SU-DHL-6 (cell line): ENCODE results near the gene LYZ.

Experiments used
- H2AFZ ChIP-seq: fragments of 200-600 bp; sonication (generic); 2 replicates; pipeline ENCODE4 v1.6.1; 2014; ENCODE audit warnings: low read depth, mild to moderate bottlenecking, moderate library complexity, mixed read lengths, antibody characterized with exemption, low read length; ENCODE audit not compliant: severe bottlenecking
- H3F3A ChIP-seq: fragments of 200-600 bp; shearing (Covaris generic); 2 replicates; pipeline ENCODE4 v1.6.0; 2016; ENCODE audit warnings: antibody characterized with exemption, mild to moderate bottlenecking; ENCODE audit not compliant: insufficient read depth
- H3K27ac ChIP-seq: fragments of 200-600 bp; sonication (generic); 2 replicates; pipeline ENCODE4 v1.5.1; 2016; ENCODE audit warnings: low read depth, mild to moderate bottlenecking, low read length, moderate library complexity, mixed read lengths
- H3K27me3 ChIP-seq: fragments of 200-600 bp; sonication (generic), shearing (Covaris generic); 2 replicates; pipeline ENCODE4 v1.6.0; 2014; ENCODE audit warnings: mild to moderate bottlenecking, low read length
- H3K36me3 ChIP-seq: fragments of 200-600 bp; sonication (generic); 2 replicates; pipeline ENCODE4 v1.6.1; 2014; ENCODE audit warnings: mild to moderate bottlenecking, low read length, mixed read lengths
- H3K4me2 ChIP-seq: fragments of 300-600, 200-600 bp; shearing (Covaris generic), sonication (generic); 2 replicates; pipeline ENCODE4 v1.6.0; 2014; ENCODE audit warnings: low read length, low read depth, mild to moderate bottlenecking; ENCODE audit not compliant: poor library complexity, severe bottlenecking
- H3K4me3 ChIP-seq: fragments of 200-600 bp; sonication (generic); 2 replicates; pipeline ENCODE4 v1.5.1; 2014; ENCODE audit warnings: antibody characterized with exemption, low read length, mild to moderate bottlenecking, mixed read lengths; ENCODE audit not compliant: insufficient read depth, poor library complexity, severe bottlenecking
- H3K79me2 ChIP-seq: fragments of 200-600 bp; sonication (generic); 2 replicates; pipeline ENCODE4 v1.6.1; 2014; ENCODE audit warnings: mild to moderate bottlenecking, low read length, moderate library complexity; ENCODE audit not compliant: insufficient read depth
- H3K9ac ChIP-seq: fragments of 200-600 bp; sonication (generic); 2 replicates; pipeline ENCODE4 v1.7.0; 2014; ENCODE audit warnings: mild to moderate bottlenecking, low read length
- H3K9me2 ChIP-seq: fragments of 200-600 bp; sonication (generic); replicated peaks from 2 replicates; pipeline ENCODE4 v1.6.1; 2014; ENCODE audit warnings: low read length; ENCODE audit not compliant: insufficient read depth
- H3K9me3 ChIP-seq: fragments of 200-600 bp; sonication (generic); 2 replicates; pipeline ENCODE4 v1.6.1; 2014; ENCODE audit warnings: low read length, mixed read lengths; ENCODE audit not compliant: insufficient read depth
- H4K20me1 ChIP-seq: fragments of 200-600 bp; sonication (generic); 2 replicates; pipeline ENCODE4 v1.6.1; 2014; ENCODE audit warnings: low read depth, mild to moderate bottlenecking, antibody characterized with exemption, low read length, moderate library complexity, mixed read lengths
- CTCF ChIP-seq: fragments of 200-600 bp; sonication (generic); IDR thresholded peaks from one replicate; pipeline ENCODE4 v1.5.1; 2017; ENCODE audit warnings: antibody characterized with exemption, mild to moderate bottlenecking, low read length, moderate library complexity; ENCODE audit not compliant: insufficient read depth, poor library complexity, severe bottlenecking
- EZH2phosphoT487 ChIP-seq: fragments of 200-600 bp; sonication (generic), shearing (Covaris generic); conservative IDR thresholded peaks from 2 replicates; pipeline ENCODE4 v1.6.1; 2018; ENCODE audit warnings: mild to moderate bottlenecking, antibody characterized with exemption, low read length, moderate library complexity, mixed read lengths

The LYZ gene

DNA sequence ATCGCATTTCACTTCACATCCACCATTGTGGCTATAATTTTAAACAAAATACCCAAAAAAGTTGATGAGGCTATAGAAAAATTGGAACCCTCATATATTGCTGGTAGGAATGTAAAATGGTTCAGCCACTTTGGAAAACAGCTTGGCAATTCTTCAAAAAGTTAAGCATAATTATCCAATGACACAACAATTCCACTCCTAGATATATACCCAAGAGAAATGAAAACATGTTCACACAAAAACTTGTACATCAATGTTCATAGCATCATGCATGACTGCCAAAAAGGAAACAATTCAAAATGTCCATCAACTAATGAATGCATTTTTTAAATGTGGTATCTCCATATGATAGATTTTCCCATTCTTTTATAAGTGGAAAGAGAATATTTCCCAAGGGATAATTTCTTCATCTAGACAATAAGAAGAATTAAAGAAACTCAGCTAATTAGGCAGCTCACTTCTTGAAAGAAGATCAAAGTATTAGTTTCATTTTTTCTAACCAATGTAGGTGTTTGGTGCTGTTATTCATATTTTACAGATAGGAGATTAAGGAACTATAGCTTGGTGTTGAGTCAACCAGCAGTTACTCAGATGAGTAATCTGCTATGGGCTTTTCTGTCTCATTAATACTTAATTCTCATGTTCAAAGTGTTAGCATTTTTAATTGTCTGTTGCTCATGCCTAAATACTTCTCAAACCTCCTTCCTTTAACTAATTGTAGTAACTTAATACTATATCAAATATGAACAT, 44.2 kb downstream of the LYZ start:
- Histone ChIP-seq H2AFZ (no peak overlapping the region), H3K9me2 (no peaks in the 10 kb centered on the region), H3K9me3 (peaks cover 6% of the 10 kb centered on the region; the same call in 1 of the 2 replicates), H3K27me3 (no peaks in the 10 kb centered on the region), H3K36me3 (peaks cover 54% of the 10 kb centered on the region), H3K4me2 (no peak overlapping the region), H3K9ac (no peak overlapping the region), H3F3A (peaks cover 7% of the 10 kb centered on the region; the same call in 1 of the 2 replicates), H3K27ac (no peak overlapping the region), H3K4me3 (no peak overlapping the region), H4K20me1 (peaks cover 3% of the 10 kb centered on the region; the same call in 1 of the 2 replicates), H3K79me2 (peaks cover 9% of the 10 kb centered on the region)
- TF ChIP-seq CTCF (no peak), EZH2phosphoT487 (no peak)

DNA sequence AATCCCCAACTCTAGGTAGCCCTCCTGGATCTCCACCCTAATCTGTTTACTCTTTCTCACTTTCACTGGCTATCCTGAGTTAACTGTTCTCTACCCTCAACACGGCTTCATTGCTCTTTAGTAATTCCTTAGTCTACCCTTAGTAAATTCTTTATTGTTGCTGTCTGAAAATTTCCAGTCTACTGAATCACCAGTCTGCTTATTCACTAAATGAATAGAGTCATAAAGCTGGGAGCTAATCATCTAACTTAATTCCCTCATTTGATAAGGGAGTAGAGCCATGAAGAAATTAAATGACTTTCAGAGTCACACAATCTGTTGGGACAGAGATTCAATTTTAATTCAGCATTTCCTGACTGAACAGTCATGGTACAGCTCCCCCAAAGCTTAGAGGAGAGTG, 47.9 kb downstream of the LYZ start:
- Histone ChIP-seq H3K9ac (no peak overlapping the region), H3K27ac (no peak overlapping the region), H3K27me3 (no peaks in the 10 kb centered on the region), H3K79me2 (no peaks in the 10 kb centered on the region), H3K4me2 (no peak overlapping the region), H3K9me2 (no peaks in the 10 kb centered on the region), H2AFZ (no peak overlapping the region), H3K36me3 (peaks cover 33% of the 10 kb centered on the region), H4K20me1 (no peaks in the 10 kb centered on the region), H3K9me3 (peaks cover 6% of the 10 kb centered on the region; the same call in 1 of the 2 replicates), H3F3A (peaks cover 3% of the 10 kb centered on the region; the same call in 1 of the 2 replicates), H3K4me3 (no peak overlapping the region)
- TF ChIP-seq CTCF: no peak
- no peak for TF ChIP-seq EZH2phosphoT487

DNA sequence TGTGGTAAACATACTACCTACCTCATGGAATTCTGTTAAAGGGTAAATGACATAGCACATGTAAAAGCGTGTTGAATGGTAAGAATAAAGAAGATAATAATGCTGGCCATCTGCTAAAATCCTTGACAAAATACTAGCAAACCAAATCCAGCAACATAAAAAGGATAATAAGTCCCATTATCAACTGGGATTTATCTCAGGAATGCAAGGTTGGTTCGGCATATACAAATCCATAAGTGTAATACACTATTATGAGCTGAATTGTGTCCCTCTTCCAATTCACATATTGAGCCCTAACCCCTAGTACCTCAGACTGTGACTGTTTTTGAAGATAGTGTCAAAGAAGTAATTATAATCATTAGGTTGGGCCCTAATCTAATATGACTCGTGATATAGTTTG, 48.8 kb downstream of the LYZ start:
- TF ChIP-seq CTCF (no peak), EZH2phosphoT487 (no peak)
- no peaks in the 10 kb centered on the region for H3K79me2 ChIP-seq
- peaks cover 6% of the 10 kb centered on the region; the same call in 1 of the 2 replicates for H3K9me3 ChIP-seq
- no peaks in the 10 kb centered on the region for H3K27me3 ChIP-seq
- H3K9ac ChIP-seq: no peak overlapping the region
- no peak overlapping the region for H3K4me2 ChIP-seq
- H3F3A ChIP-seq: peaks cover 3% of the 10 kb centered on the region; the same call in 1 of the 2 replicates
- no peaks in the 10 kb centered on the region for H4K20me1 ChIP-seq
- H3K36me3 ChIP-seq: peaks cover 24% of the 10 kb centered on the region
- H2AFZ ChIP-seq: no peak overlapping the region
- H3K4me3 ChIP-seq: no peak overlapping the region
- H3K9me2 ChIP-seq: no peaks in the 10 kb centered on the region
- no peak overlapping the region for H3K27ac ChIP-seq
